Measurements from ENCODE around the gene NFKBIB. TPM values are rescaled to one million over a fixed set of nuclear protein-coding genes. Genes with fewer than 3 reads are reported as not detected.

NFKBIB gene
- polyA plus RNA-seq, 2 of the 4 experiments (the other 2 are of a cell fraction): 35.0 to 61.7 TPM

DNA sequence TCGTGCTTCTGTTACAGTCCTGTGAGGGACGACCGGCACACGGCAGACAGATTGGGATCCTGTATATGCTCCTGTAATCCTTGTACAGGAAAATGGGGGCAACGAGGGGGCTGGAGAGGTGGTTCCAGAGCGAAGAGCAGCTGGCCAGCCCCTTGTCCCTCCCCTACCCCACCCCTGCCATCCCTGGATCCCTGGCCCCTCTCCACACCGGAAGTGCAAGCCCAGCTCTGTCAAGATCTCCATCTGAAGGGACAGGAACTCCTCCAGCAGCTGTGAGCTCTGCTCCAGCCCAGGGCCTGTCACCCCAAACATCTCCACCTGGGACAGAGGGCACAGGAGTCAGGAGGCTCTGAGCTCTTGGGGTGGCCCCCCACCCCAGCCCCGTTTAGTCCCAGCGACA lies 17.7 kb downstream of the NFKBIB start:
- CTCF ChIA-PET: interaction anchor here (0.7 to 4.1 kb wide), 23 partner anchors 10 to 515 kb away, joined by 3 to 105 read pairs (median 4); partner anchors contain the start of genes FAM98C, HNRNPL, MRPS12 and SARS2
- DNase-seq (ENCODE audit: low read depth in 1 of 2, low spot score in 1 of 2) (no peak), FAIRE-seq (no peak), ATAC-seq (peak; percentile 3 to 13; a peak in 4 of 6 replicates)
- 0 out of 3 replicates have a peak, but pooled peaks cover 5% of the 10 kb centered on the region for H3K4me1 ChIP-seq
- no peaks in the 10 kb centered on the region for H3K9me3 ChIP-seq
- peak overlapping the region in 1 of 2 experiments; percentile 14; a peak in 1 of 6 replicates for H3K27ac ChIP-seq
- TF ChIP-seq CEBPB (IDR thresholded peaks at IDR 0.05) (no peak), RARB (CRISPR knock-in tag; IDR thresholded peaks at IDR 0.05) (no peak), JUN (IDR thresholded peaks at IDR 0.05) (no peak; a peak in 1 of 5 replicates), FOSL2 (IDR thresholded peaks at IDR 0.05) (no peak), FOSL2 (CRISPR knock-in tag; IDR thresholded peaks at IDR 0.05) (no peak)
- H3K4me2 ChIP-seq: no peak overlapping the region
- 79% methylated on average over 9 of the region's 9 CpGs for WGBS (ENCODE audit: missing lambda C conversion rate)
- H3K4me3 ChIP-seq: no peak overlapping the region
- POLR2A ChIA-PET: interaction anchor here (0.7 to 4.0 kb wide), 2 partner anchors 13 to 514 kb away, joined by 3 to 20 read pairs; partner anchors contain the start of genes FAM98C, MRPS12 and SARS2

GRCh38 chr19:38917921-38918491 lies 18.2 kb downstream of the NFKBIB start:
- Histone ChIP-seq H3K4me3 (no peak overlapping the region), H3K4me2 (no peak overlapping the region), H3K27ac (peak overlapping the region in 1 of 2 experiments; percentile 14; a peak in 1 of 6 replicates), H3K4me1 (0 out of 3 replicates have a peak, but pooled peaks cover 5% of the 10 kb centered on the region), H3K9me3 (no peaks in the 10 kb centered on the region)
- ATAC-seq (peak; percentile 72 to 84), DNase-seq (ENCODE audit: low read depth in 1 of 2, low spot score in 1 of 2) (peak; percentile 75 to 90), FAIRE-seq (peak; percentile 96)
- POLR2A ChIA-PET: interaction anchor here (0.7 to 4.0 kb wide), 2 partner anchors 13 to 515 kb away, joined by 3 to 20 read pairs; partner anchors contain the start of genes FAM98C, MRPS12 and SARS2
- CTCF ChIA-PET: interaction anchor here (0.8 to 4.1 kb wide), 25 partner anchors 11 to 515 kb away, joined by 3 to 105 read pairs (median 5); partner anchors contain the start of genes FAM98C, HNRNPL, MRPS12 and NFKBIB
- WGBS (ENCODE audit: missing lambda C conversion rate): 53% methylated on average over 13 of the region's 13 CpGs
- TF ChIP-seq POLR2AphosphoS2 (conservative IDR thresholded peaks at IDR 0.05; ENCODE audit: low read length) (peak; percentile 74; the same call in 1 of the 2 replicates), CTCF (IDR thresholded peaks at IDR 0.05) (peak; percentile 49), RCOR1 (IDR thresholded peaks at IDR 0.05; ENCODE audit: low read depth, low read length) (no peak), RAD21 (conservative IDR thresholded peaks at IDR 0.05 in 1 of 2, IDR thresholded peaks at IDR 0.05 in 1 of 2) (peak; percentile 48 to 59), SMC3 (IDR thresholded peaks at IDR 0.05) (peak; percentile 65), ZSCAN20 (CRISPR knock-in tag; IDR thresholded peaks at IDR 0.05) (no peak)
- TF ChIP-seq, protein P1, sequence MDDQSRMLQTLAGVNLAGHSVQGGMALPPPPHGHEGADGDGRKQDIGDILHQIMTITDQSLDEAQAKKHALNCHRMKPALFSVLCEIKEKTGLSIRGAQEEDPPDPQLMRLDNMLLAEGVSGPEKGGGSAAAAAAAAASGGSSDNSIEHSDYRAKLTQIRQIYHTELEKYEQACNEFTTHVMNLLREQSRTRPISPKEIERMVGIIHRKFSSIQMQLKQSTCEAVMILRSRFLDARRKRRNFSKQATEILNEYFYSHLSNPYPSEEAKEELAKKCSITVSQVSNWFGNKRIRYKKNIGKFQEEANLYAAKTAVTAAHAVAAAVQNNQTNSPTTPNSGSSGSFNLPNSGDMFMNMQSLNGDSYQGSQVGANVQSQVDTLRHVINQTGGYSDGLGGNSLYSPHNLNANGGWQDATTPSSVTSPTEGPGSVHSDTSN (IDR thresholded peaks at IDR 0.05): 0 out of 2 replicates have a peak, but pooled peaks have one; percentile 42
- TF ChIP-seq, protein P2, sequence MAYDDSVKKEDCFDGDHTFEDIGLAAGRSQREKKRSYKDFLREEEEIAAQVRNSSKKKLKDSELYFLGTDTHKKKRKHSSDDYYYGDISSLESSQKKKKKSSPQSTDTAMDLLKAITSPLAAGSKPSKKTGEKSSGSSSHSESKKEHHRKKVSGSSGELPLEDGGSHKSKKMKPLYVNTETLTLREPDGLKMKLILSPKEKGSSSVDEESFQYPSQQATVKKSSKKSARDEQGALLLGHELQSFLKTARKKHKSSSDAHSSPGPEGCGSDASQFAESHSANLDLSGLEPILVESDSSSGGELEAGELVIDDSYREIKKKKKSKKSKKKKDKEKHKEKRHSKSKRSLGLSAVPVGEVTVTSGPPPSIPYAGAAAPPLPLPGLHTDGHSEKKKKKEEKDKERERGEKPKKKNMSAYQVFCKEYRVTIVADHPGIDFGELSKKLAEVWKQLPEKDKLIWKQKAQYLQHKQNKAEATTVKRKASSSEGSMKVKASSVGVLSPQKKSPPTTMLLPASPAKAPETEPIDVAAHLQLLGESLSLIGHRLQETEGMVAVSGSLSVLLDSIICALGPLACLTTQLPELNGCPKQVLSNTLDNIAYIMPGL (CRISPR knock-in tag; IDR thresholded peaks at IDR 0.05; ENCODE audit: borderline replicate concordance): no peak

DNA sequence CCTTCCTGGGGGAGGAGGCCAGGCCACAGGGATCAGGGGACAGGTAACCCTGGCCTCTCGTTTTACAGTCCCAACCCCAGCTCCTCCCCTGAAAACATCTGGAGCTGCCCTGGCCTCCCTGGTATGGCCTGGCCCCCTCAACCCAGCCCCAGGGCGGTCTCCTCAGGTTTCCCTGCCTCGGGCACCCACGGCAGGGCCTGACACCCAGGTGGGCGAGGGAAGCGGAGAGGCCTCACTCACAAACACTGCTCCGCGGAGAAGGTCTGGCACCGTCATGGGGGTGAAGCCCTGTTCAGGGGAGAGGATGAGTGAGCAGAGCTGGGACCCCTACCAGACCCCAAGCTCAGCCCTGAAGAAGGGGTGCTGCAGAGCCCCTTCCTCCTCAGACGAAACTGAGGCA lies 18.8 kb downstream of the NFKBIB start:
- Histone ChIP-seq H3K4me3 (no peak overlapping the region), H3K4me2 (no peak overlapping the region), H3K27ac (no peak overlapping the region), H3K9me3 (no peaks in the 10 kb centered on the region), H3K4me1 (0 out of 3 replicates have a peak, but pooled peaks cover 5% of the 10 kb centered on the region)
- ChIA-PET POLR2A (interaction anchor here (0.6 to 4.0 kb wide), 2 partner anchors 12 to 155 kb away, joined by 4 to 20 read pairs; partner anchors contain the start of genes MRPS12 and SARS2), CTCF (interaction anchor here (1.0 to 4.1 kb wide), 18 partner anchors 11 to 516 kb away, joined by 3 to 105 read pairs (median 6); partner anchors contain the start of genes FAM98C, HNRNPL, MRPS12 and NFKBIB)
- TF ChIP-seq NPAS2 (CRISPR knock-in tag; IDR thresholded peaks at IDR 0.05; ENCODE audit: borderline replicate concordance) (no peak), ZC3H11A (IDR thresholded peaks at IDR 0.05) (no peak), FOXS1 (CRISPR knock-in tag; IDR thresholded peaks at IDR 0.05) (no peak), HES2 (IDR thresholded peaks at IDR 0.05) (no peak)
- ATAC-seq (no peak), DNase-seq (ENCODE audit: low read depth in 1 of 2, low spot score in 1 of 2) (no peak), FAIRE-seq (no peak)
- 88% methylated on average over 10 of the region's 10 CpGs for WGBS (ENCODE audit: missing lambda C conversion rate)

Measured in A549 (cell line).